AG08395 (cell line): Measurements from ENCODE around the gene CD6.

ENCODE experiments used
- DNase-seq: peaks from one replicate; pipeline ENCODE4 v3.0.0; 2012; ENCODE audit warnings: mixed read lengths, low spot score

Gene CD6

GRCh38 chr11:60971520-60971919 is at the start of gene CD6:
Gene CD6 (plus strand): TSS chr11:60971680. CDS start chr11:60971866, 186 bp downstream.
- no peak for DNase-seq

GRCh38 chr11:60921777-60922335 is 49.6 kb upstream of the CD6 start:
- DNase-seq: no peak

GRCh38 chr11:60922906-60923305 is 48.6 kb upstream of the CD6 start:
- no peak for DNase-seq

GRCh38 chr11:60923326-60923725 is 48.2 kb upstream of the CD6 start:
- no peak for DNase-seq

GRCh38 chr11:60923800-60924109 is 47.7 kb upstream of the CD6 start:
- DNase-seq: no peak

- DNase-seq: peak; percentile 92
Measured at GRCh38 chr11:60924110-60924905, 47.2 kb upstream of the CD6 start, which contains the start of gene TMEM132A. Gene TMEM132A (plus strand): TSS chr11:60924460. CDS start chr11:60924634, 174 bp downstream.

- no peak for DNase-seq
Measured at GRCh38 chr11:60924906-60925853, 46.3 kb upstream of the CD6 start.

- no peak for DNase-seq
Measured at GRCh38 chr11:60925868-60926267, 45.6 kb upstream of the CD6 start.

- DNase-seq: no peak
Measured at GRCh38 chr11:60926500-60926899, 45.0 kb upstream of the CD6 start.

GRCh38 chr11:60927061-60927592 is 44.4 kb upstream of the CD6 start:
- no peak for DNase-seq

GRCh38 chr11:60927600-60927999 is 43.9 kb upstream of the CD6 start:
- no peak for DNase-seq

- DNase-seq: no peak
Measured at GRCh38 chr11:60928563-60929001, 42.9 kb upstream of the CD6 start.

GRCh38 chr11:60929764-60930163 is 41.7 kb upstream of the CD6 start:
- no peak for DNase-seq

GRCh38 chr11:60930394-60930793 is 41.1 kb upstream of the CD6 start:
- no peak for DNase-seq

GRCh38 chr11:60931917-60932316 is 39.6 kb upstream of the CD6 start:
- no peak for DNase-seq

GRCh38 chr11:60932605-60933356 is 38.7 kb upstream of the CD6 start:
- no peak for DNase-seq

- no peak for DNase-seq
Measured at GRCh38 chr11:60933416-60934123, 37.9 kb upstream of the CD6 start.

- no peak for DNase-seq
Measured at GRCh38 chr11:60934124-60934789, 37.2 kb upstream of the CD6 start.

GRCh38 chr11:60934790-60935605 is 36.5 kb upstream of the CD6 start:
- no peak for DNase-seq
